Measurements from ENCODE around the gene ANKRD61.

Gene ANKRD61

GRCh38 chr7:6026820-6027311 is 4.3 kb upstream of the ANKRD61 start:
- ATAC-seq, result no peak
- TF ChIP-seq RARB (CRISPR knock-in tag; IDR thresholded peaks at IDR 0.05) (no peak), TSHZ2 (CRISPR knock-in tag; IDR thresholded peaks at IDR 0.05) (no peak), SNAI2 (CRISPR knock-in tag; IDR thresholded peaks at IDR 0.05) (no peak), GLIS3 (CRISPR knock-in tag; IDR thresholded peaks at IDR 0.05) (no peak), TCF4 (CRISPR knock-in tag; IDR thresholded peaks at IDR 0.05; ENCODE audit: borderline replicate concordance) (no peak), CSDC2 (CRISPR knock-in tag; IDR thresholded peaks at IDR 0.05) (no peak), ZFP3 (CRISPR knock-in tag; IDR thresholded peaks at IDR 0.05) (no peak), ZFP30 (CRISPR knock-in tag; IDR thresholded peaks at IDR 0.05) (no peak), ZC3H10 (CRISPR knock-in tag; IDR thresholded peaks at IDR 0.05) (no peak)
- TF ChIP-seq, protein P1, sequence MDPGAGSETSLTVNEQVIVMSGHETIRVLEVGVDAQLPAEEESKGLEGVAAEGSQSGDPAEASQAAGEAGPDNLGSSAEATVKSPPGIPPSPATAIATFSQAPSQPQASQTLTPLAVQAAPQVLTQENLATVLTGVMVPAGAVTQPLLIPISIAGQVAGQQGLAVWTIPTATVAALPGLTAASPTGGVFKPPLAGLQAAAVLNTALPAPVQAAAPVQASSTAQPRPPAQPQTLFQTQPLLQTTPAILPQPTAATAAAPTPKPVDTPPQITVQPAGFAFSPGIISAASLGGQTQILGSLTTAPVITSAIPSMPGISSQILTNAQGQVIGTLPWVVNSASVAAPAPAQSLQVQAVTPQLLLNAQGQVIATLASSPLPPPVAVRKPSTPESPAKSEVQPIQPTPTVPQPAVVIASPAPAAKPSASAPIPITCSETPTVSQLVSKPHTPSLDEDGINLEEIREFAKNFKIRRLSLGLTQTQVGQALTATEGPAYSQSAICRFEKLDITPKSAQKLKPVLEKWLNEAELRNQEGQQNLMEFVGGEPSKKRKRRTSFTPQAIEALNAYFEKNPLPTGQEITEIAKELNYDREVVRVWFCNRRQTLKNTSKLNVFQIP (CRISPR knock-in tag; IDR thresholded peaks at IDR 0.05; ENCODE audit: borderline replicate concordance, low read depth), result no peak

DNA sequence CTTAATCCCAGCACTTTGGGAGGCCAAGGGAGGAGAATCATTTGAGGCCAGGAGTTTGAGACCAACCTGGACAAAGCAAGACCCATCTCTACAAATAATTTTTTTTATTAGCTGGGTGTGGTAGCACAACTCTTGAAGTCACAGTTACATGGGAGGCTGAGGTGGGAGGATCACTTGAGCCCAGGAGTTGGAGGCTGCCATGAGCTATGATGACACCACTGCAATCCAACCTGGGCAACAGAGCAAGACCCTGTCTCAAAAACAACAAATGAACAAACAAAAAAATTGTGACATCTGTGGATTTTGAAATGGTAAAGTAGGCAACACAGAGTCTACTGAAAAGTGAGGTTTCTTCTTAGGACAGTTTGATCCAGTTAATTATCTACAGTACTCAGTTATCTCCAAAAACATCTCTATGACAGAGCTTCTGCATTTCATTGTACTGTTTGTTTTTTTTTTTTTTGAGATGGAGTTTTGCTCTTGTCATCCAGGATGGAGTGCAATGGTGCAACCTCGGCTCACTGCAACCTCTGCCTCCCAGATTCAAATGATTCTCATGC is 3.3 kb upstream of the ANKRD61 start:
- no peak for ATAC-seq
- TF ChIP-seq, protein P1 (CRISPR knock-in tag; IDR thresholded peaks at IDR 0.05; ENCODE audit: borderline replicate concordance, low read depth), result no peak
- TF ChIP-seq ESRRG (CRISPR knock-in tag; IDR thresholded peaks at IDR 0.05), result no peak
- no peak for TF ChIP-seq ZFP30 (CRISPR knock-in tag; IDR thresholded peaks at IDR 0.05)
- TF ChIP-seq, protein P2, sequence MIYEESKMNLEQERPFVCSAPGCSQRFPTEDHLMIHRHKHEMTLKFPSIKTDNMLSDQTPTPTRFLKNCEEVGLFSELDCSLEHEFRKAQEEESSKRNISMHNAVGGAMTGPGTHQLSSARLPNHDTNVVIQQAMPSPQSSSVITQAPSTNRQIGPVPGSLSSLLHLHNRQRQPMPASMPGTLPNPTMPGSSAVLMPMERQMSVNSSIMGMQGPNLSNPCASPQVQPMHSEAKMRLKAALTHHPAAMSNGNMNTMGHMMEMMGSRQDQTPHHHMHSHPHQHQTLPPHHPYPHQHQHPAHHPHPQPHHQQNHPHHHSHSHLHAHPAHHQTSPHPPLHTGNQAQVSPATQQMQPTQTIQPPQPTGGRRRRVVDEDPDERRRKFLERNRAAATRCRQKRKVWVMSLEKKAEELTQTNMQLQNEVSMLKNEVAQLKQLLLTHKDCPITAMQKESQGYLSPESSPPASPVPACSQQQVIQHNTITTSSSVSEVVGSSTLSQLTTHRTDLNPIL (CRISPR knock-in tag; IDR thresholded peaks at IDR 0.05; ENCODE audit: low read depth), result no peak
- TF ChIP-seq PPARA (CRISPR knock-in tag; IDR thresholded peaks at IDR 0.05; ENCODE audit: borderline replicate concordance), result no peak
- TF ChIP-seq SNAI2 (CRISPR knock-in tag; IDR thresholded peaks at IDR 0.05), result no peak
- no peak for TF ChIP-seq CSDC2 (CRISPR knock-in tag; IDR thresholded peaks at IDR 0.05)
- no peak for TF ChIP-seq TOX (CRISPR knock-in tag; IDR thresholded peaks at IDR 0.05; ENCODE audit: borderline replicate concordance)
- TF ChIP-seq ZC3H10 (CRISPR knock-in tag; IDR thresholded peaks at IDR 0.05), result no peak
- TF ChIP-seq, protein P3, sequence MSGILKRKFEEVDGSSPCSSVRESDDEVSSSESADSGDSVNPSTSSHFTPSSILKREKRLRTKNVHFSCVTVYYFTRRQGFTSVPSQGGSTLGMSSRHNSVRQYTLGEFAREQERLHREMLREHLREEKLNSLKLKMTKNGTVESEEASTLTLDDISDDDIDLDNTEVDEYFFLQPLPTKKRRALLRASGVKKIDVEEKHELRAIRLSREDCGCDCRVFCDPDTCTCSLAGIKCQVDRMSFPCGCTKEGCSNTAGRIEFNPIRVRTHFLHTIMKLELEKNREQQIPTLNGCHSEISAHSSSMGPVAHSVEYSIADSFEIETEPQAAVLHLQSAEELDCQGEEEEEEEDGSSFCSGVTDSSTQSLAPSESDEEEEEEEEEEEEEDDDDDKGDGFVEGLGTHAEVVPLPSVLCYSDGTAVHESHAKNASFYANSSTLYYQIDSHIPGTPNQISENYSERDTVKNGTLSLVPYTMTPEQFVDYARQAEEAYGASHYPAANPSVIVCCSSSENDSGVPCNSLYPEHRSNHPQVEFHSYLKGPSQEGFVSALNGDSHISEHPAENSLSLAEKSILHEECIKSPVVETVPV (CRISPR knock-in tag; IDR thresholded peaks at IDR 0.05), result no peak
- no peak for TF ChIP-seq GLIS3 (CRISPR knock-in tag; IDR thresholded peaks at IDR 0.05)
- TF ChIP-seq ZFP3 (CRISPR knock-in tag; IDR thresholded peaks at IDR 0.05), result no peak
- no peak for TF ChIP-seq OSR1 (CRISPR knock-in tag; IDR thresholded peaks at IDR 0.05)
- TF ChIP-seq TCF4 (CRISPR knock-in tag; IDR thresholded peaks at IDR 0.05; ENCODE audit: borderline replicate concordance), result no peak
- TF ChIP-seq BACH2 (CRISPR knock-in tag; IDR thresholded peaks at IDR 0.05; ENCODE audit: borderline replicate concordance), result no peak
- TF ChIP-seq PATZ1 (CRISPR knock-in tag; IDR thresholded peaks at IDR 0.05; ENCODE audit: borderline replicate concordance), result no peak
- no peak for TF ChIP-seq ZNF8 (CRISPR knock-in tag; IDR thresholded peaks at IDR 0.05)
- no peak for TF ChIP-seq ZNF565 (CRISPR knock-in tag; conservative IDR thresholded peaks at IDR 0.05; ENCODE audit: low read depth)
- no peak for TF ChIP-seq ZNF70 (CRISPR knock-in tag; IDR thresholded peaks at IDR 0.05)
- TF ChIP-seq RARB (CRISPR knock-in tag; IDR thresholded peaks at IDR 0.05), result no peak

Measured in SK-N-SH treated with all-trans-retinoic acid at 6 μM for 48 hours (cell line).